C4-2B (cell line): ENCODE results near the gene CPEB4.

Experiments used
- CTCF ChIP-seq: fragments of 450-650 bp; conservative IDR thresholded peaks from 2 replicates; pipeline ENCODE4 v1.5.1; 2017; ENCODE audit warnings: mild to moderate bottlenecking
- ZFX ChIP-seq: fragments of 450-650 bp; IDR thresholded peaks from 2 replicates; pipeline ENCODE4 v1.6.1; 2017

- no peak for TF ChIP-seq CTCF
- TF ChIP-seq ZFX: no peak
Measured at GRCh38 chr5:174011441-174011840, 123.3 kb downstream of the CPEB4 start.
